ENCODE measurements around the gene RBM23. TPM values are rescaled to one million over a fixed set of nuclear protein-coding genes. Genes with fewer than 3 reads are reported as not detected.

RBM23 gene
- total RNA-seq, 2 experiments from 2014 or later, result 46.9 to 55.2 TPM

- Mint-ChIP-seq H3K4me1 (ENCODE audit: low read depth) (peaks cover 13% of the 10 kb centered on the region), H3K9me3 (no peaks in the 10 kb centered on the region), H3K4me3 (no peak overlapping the region), H3K36me3 (ENCODE audit: low read depth) (peaks cover 11% of the 10 kb centered on the region), H3K27ac (no peak overlapping the region), H3K27me3 (no peaks in the 10 kb centered on the region)
- TF ChIP-seq CTCF (IDR thresholded peaks at IDR 0.05), result no peak
- intact Hi-C loops (cut with micrococcal nuclease), result no loop called here
- DNase-seq (no peak), ATAC-seq (no peak)
- ChIA-PET POLR2A (interaction anchor here (1.2 to 1.6 kb wide), 2 partner anchors 10 to 35 kb away, joined by 3 to 7 read pairs; no protein-coding TSS in a partner anchor), CTCF (interaction anchor here (0.8 to 2.5 kb wide), 8 partner anchors 11 to 340 kb away, joined by 3 to 34 read pairs (median 5); partner anchors contain the start of genes LRP10 and REM2)
Observed at GRCh38 chr14:22896760-22897159, 22.2 kb downstream of the RBM23 start.

- no peaks in the 10 kb centered on the region for H3K27me3 Mint-ChIP-seq
- no peaks in the 10 kb centered on the region for H3K9me3 Mint-ChIP-seq
- H3K4me1 Mint-ChIP-seq (ENCODE audit: low read depth), result peaks cover 13% of the 10 kb centered on the region
- no peak for DNase-seq
- POLR2A ChIA-PET, result interaction anchor here (1.2 to 1.6 kb wide), 2 partner anchors 9 to 35 kb away, joined by 3 to 7 read pairs; no protein-coding TSS in a partner anchor
- no peak overlapping the region for H3K27ac Mint-ChIP-seq
- intact Hi-C loops (cut with micrococcal nuclease), result no loop called here
- ATAC-seq, result no peak
- H3K36me3 Mint-ChIP-seq (ENCODE audit: low read depth), result peaks cover 8% of the 10 kb centered on the region
- no peak for TF ChIP-seq CTCF (IDR thresholded peaks at IDR 0.05)
- CTCF ChIA-PET, result interaction anchor here (0.8 to 2.5 kb wide), 8 partner anchors 10 to 326 kb away, joined by 3 to 34 read pairs (median 6); partner anchors contain the start of gene LRP10
- no peak overlapping the region for H3K4me3 Mint-ChIP-seq
Observed at GRCh38 chr14:22896356-22896755, 22.6 kb downstream of the RBM23 start.

- no peaks in the 10 kb centered on the region for H3K27me3 Mint-ChIP-seq
- DNase-seq, result no peak
- H3K4me3 Mint-ChIP-seq, result no peak overlapping the region
- ATAC-seq, result no peak
- no peaks in the 10 kb centered on the region for H3K9me3 Mint-ChIP-seq
- TF ChIP-seq CTCF (IDR thresholded peaks at IDR 0.05), result no peak
- intact Hi-C loops (cut with micrococcal nuclease), result no loop called here
- CTCF ChIA-PET, result interaction anchor here (1.1 to 2.5 kb wide), 7 partner anchors 9 to 242 kb away, joined by 3 to 34 read pairs (median 6); partner anchors contain the start of gene LRP10
- POLR2A ChIA-PET, result no interaction called here
- peaks cover 3% of the 10 kb centered on the region for H3K36me3 Mint-ChIP-seq (ENCODE audit: low read depth)
- no peak overlapping the region for H3K27ac Mint-ChIP-seq
- peaks cover 11% of the 10 kb centered on the region for H3K4me1 Mint-ChIP-seq (ENCODE audit: low read depth)
Observed at GRCh38 chr14:22895402-22895801, 23.5 kb downstream of the RBM23 start.

- Mint-ChIP-seq H3K27me3 (no peaks in the 10 kb centered on the region), H3K36me3 (ENCODE audit: low read depth) (peaks cover 2% of the 10 kb centered on the region), H3K4me1 (ENCODE audit: low read depth) (peaks cover 12% of the 10 kb centered on the region), H3K9me3 (no peaks in the 10 kb centered on the region), H3K27ac (no peak overlapping the region), H3K4me3 (no peak overlapping the region)
- no peak for TF ChIP-seq CTCF (IDR thresholded peaks at IDR 0.05)
- CTCF ChIA-PET, result interaction anchor here (1.2 to 2.0 kb wide), 6 partner anchors 11 to 178 kb away, joined by 3 to 6 read pairs (median 4); partner anchors contain the start of genes PRMT5, RBM23 and REM2
- ATAC-seq (no peak), DNase-seq (no peak)
- intact Hi-C loops (cut with micrococcal nuclease), result no loop called here
- POLR2A ChIA-PET, result interaction anchor here (0.6 kb wide), 1 partner anchor 63 kb away, joined by 3 read pairs; the partner anchor contains the start of gene HAUS4
Observed at GRCh38 chr14:22893706-22894105, 25.2 kb downstream of the RBM23 start.

- Mint-ChIP-seq H3K9me3 (no peaks in the 10 kb centered on the region), H3K27me3 (no peaks in the 10 kb centered on the region), H3K4me1 (ENCODE audit: low read depth) (peaks cover 15% of the 10 kb centered on the region), H3K4me3 (no peak overlapping the region), H3K27ac (no peak overlapping the region), H3K36me3 (ENCODE audit: low read depth) (peaks cover under 1% of the 10 kb centered on the region)
- intact Hi-C loops (cut with micrococcal nuclease), result no loop called here
- CTCF ChIA-PET, result interaction anchor here (0.5 to 14.8 kb wide), 6 partner anchors 9 to 250 kb away, joined by 3 to 187 read pairs (median 3); partner anchors contain the start of gene LRP10
- no peak for TF ChIP-seq CTCF (IDR thresholded peaks at IDR 0.05)
- no peak for DNase-seq
- POLR2A ChIA-PET, result no interaction called here
- ATAC-seq, result no peak
Observed at GRCh38 chr14:22892488-22892887, 26.5 kb downstream of the RBM23 start.
